ENCODE data around the gene NOB1.

DNA sequence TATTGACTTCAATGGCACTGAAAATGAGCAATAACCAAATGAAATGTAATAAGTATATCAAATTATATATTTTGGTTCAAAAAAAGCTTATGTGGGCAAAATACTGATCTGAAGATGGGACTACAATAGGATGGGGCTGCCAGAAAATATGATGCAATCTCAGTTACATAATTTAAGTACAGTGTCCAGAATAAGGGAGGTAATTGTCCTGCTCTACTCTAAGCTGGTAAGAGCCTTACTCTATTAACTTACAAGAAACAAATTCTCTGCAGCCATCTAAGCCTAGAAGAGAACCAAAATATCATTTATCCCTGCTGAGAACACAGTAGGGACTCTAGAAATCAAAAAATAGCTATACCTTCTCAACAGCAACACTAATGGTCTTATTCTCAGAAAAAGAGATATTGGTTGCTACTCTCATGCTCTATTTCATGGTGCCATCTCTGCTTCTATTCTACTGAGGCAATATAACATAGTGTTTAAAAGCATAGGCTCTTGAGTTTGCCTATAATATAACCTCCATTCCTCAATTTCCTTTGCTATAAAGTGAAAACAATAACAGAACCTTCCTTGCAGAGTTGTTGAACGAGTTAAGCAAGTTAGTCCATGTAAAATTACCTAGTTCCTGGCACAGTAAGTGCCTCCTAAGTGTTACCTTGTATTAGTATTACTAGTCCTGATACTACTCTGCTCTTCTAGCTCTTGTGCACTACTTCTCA, 48.3 kb downstream of the NOB1 start:
- TF ChIP-seq, protein P1, sequence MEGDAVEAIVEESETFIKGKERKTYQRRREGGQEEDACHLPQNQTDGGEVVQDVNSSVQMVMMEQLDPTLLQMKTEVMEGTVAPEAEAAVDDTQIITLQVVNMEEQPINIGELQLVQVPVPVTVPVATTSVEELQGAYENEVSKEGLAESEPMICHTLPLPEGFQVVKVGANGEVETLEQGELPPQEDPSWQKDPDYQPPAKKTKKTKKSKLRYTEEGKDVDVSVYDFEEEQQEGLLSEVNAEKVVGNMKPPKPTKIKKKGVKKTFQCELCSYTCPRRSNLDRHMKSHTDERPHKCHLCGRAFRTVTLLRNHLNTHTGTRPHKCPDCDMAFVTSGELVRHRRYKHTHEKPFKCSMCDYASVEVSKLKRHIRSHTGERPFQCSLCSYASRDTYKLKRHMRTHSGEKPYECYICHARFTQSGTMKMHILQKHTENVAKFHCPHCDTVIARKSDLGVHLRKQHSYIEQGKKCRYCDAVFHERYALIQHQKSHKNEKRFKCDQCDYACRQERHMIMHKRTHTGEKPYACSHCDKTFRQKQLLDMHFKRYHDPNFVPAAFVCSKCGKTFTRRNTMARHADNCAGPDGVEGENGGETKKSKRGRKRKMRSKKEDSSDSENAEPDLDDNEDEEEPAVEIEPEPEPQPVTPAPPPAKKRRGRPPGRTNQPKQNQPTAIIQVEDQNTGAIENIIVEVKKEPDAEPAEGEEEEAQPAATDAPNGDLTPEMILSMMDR (conservative IDR thresholded peaks at IDR 0.05; ENCODE audit: low read length): no peak
- TF ChIP-seq EZH2phosphoT487 (IDR thresholded peaks at IDR 0.05; ENCODE audit: borderline replicate concordance): no peak
